GM12891 (cell line): ENCODE data around the gene KIF18A. TPM values are rescaled to one million over a fixed set of nuclear protein-coding genes. Genes with fewer than 3 reads are reported as not detected.
"Not testable (repeated sequence)": the region's sequence is repeated elsewhere in the genome, so short reads cannot be mapped to it uniquely, and the experiment has no call there.

ENCODE experiments used
- DNase-seq: peaks from one replicate; pipeline ENCODE4 v3.0.0; 2011; ENCODE audit warnings: low spot score; ENCODE audit not compliant: insufficient read length
- FAIRE-seq: peaks from 2 replicates; lab custom pipeline; 2011; peaks lifted over from hg19 to GRCh38; lab: Jason Lieb, UNC
- PAX5 ChIP-seq: IDR thresholded peaks from 2 replicates; pipeline ENCODE4 v1.6.1; 2011; ENCODE audit warnings: low read length, moderate library complexity, mild to moderate bottlenecking; ENCODE audit not compliant: insufficient read depth, severe bottlenecking
- POLR2A ChIP-seq: IDR thresholded peaks from 2 replicates; pipeline ENCODE4 v1.6.1; 2011; ENCODE audit warnings: low read depth, low read length, control low read depth
- POLR2AphosphoS5 ChIP-seq: IDR thresholded peaks from 2 replicates; pipeline ENCODE4 v1.6.1; 2011; ENCODE audit warnings: low read depth, low read length, control low read depth
- POU2F2 ChIP-seq: IDR thresholded peaks from 2 replicates; pipeline ENCODE4 v1.6.1; 2011; ENCODE audit warnings: low read depth, mild to moderate bottlenecking, control low read depth, low read length, moderate library complexity
- SPI1 ChIP-seq: IDR thresholded peaks from 2 replicates; pipeline ENCODE4 v1.6.1; 2011; ENCODE audit warnings: low read depth, low read length, control low read depth
- TAF1 ChIP-seq: IDR thresholded peaks from 2 replicates; pipeline ENCODE4 v1.6.1; 2011; ENCODE audit warnings: low read depth, low read length, control low read depth
- polyA plus RNA-seq: library from polyadenylated mRNA; unstranded; fragments of >200 nt; gene quantifications from one replicate; pipeline ENCODE4 v1.2.1, GENCODE V29; 2012; ENCODE audit warnings: low read depth, missing spikeins, inconsistent platforms; ENCODE audit not compliant: missing spikeins

KIF18A gene
- 4.7 TPM for polyA plus RNA-seq

- peak; percentile 88 for TF ChIP-seq POU2F2
- TF ChIP-seq POLR2A: peak; percentile 82
- peak; percentile 73 for TF ChIP-seq POLR2AphosphoS5
- peak; percentile 66; the same call in 1 of the 2 replicates for TF ChIP-seq TAF1
- TF ChIP-seq PAX5: peak; percentile 78
- TF ChIP-seq SPI1: no peak
- DNase-seq (peak; percentile 51), FAIRE-seq (peak; percentile 97)
Measured at GRCh38 chr11:28107750-28108618, at the start of gene KIF18A, which contains the start of gene METTL15. Gene KIF18A (minus strand): TSS chr11:28108156. CDS start chr11:28097947, 10,209 bp downstream. Gene METTL15 (plus strand): TSS chr11:28108388. CDS start chr11:28113335, 4,947 bp downstream.

GRCh38 chr11:28153586-28153985 lies 45.6 kb upstream of the KIF18A start:
- DNase-seq (no peak), FAIRE-seq (no peak)
- no peak for TF ChIP-seq POLR2AphosphoS5
- no peak for TF ChIP-seq SPI1
- TF ChIP-seq POLR2A: no peak
- TF ChIP-seq PAX5: no peak
- no peak for TF ChIP-seq TAF1
- no peak for TF ChIP-seq POU2F2

- FAIRE-seq (no peak), DNase-seq (no peak)
- TF ChIP-seq POLR2AphosphoS5: no peak
- TF ChIP-seq PAX5: no peak
- TF ChIP-seq POU2F2: no peak
- no peak for TF ChIP-seq SPI1
- no peak for TF ChIP-seq POLR2A
- TF ChIP-seq TAF1: no peak
Measured at GRCh38 chr11:28152743-28153142, 44.8 kb upstream of the KIF18A start.

- DNase-seq: no peak
- FAIRE-seq: no peak
- TF ChIP-seq SPI1 (no peak), POLR2AphosphoS5 (no peak), POU2F2 (no peak), TAF1 (no peak), POLR2A (no peak)
Measured at GRCh38 chr11:28146123-28146751, 38.3 kb upstream of the KIF18A start.

- FAIRE-seq (no peak), DNase-seq (no peak)
- no peak for TF ChIP-seq POLR2AphosphoS5
- no peak for TF ChIP-seq TAF1
- no peak for TF ChIP-seq SPI1
- TF ChIP-seq PAX5: no peak
- no peak for TF ChIP-seq POU2F2
- TF ChIP-seq POLR2A: no peak
Measured at GRCh38 chr11:28144808-28145207, 36.9 kb upstream of the KIF18A start.

- FAIRE-seq: no peak
- no peak for DNase-seq
- TF ChIP-seq POU2F2 (no peak), POLR2A (no peak), POLR2AphosphoS5 (no peak), SPI1 (no peak), TAF1 (no peak), PAX5 (no peak)
Measured at GRCh38 chr11:28142724-28143123, 34.8 kb upstream of the KIF18A start.

- no peak for DNase-seq
- TF ChIP-seq TAF1: no peak
- TF ChIP-seq PAX5: no peak
- no peak for TF ChIP-seq POU2F2
- no peak for TF ChIP-seq SPI1
- no peak for TF ChIP-seq POLR2AphosphoS5
- no peak for TF ChIP-seq POLR2A
- no peak for FAIRE-seq
Measured at GRCh38 chr11:28140689-28141455, 32.9 kb upstream of the KIF18A start.

- FAIRE-seq (no peak), DNase-seq (no peak)
- TF ChIP-seq POLR2A (no peak), POLR2AphosphoS5 (no peak), SPI1 (no peak), PAX5 (no peak), TAF1 (no peak), POU2F2 (no peak)
Measured at GRCh38 chr11:28139841-28140415, 32.0 kb upstream of the KIF18A start.

- TF ChIP-seq POLR2AphosphoS5: no peak
- TF ChIP-seq POLR2A: no peak
- no peak for TF ChIP-seq POU2F2
Measured at GRCh38 chr11:28137832-28138231, 29.9 kb upstream of the KIF18A start.

GRCh38 chr11:28137366-28137765 lies 29.4 kb upstream of the KIF18A start:
- DNase-seq (no peak), FAIRE-seq (no peak)
- TF ChIP-seq TAF1: no peak
- no peak for TF ChIP-seq PAX5
- no peak for TF ChIP-seq SPI1
- no peak for TF ChIP-seq POLR2AphosphoS5
- TF ChIP-seq POLR2A: no peak
- TF ChIP-seq POU2F2: no peak

More at GRCh38 chr11:28137832-28138231, 29.9 kb upstream of the KIF18A start:
- DNase-seq: no peak
- no peak for FAIRE-seq

- DNase-seq, FAIRE-seq: not testable (repeated sequence)
Measured at GRCh38 chr11:28136157-28136556, 28.2 kb upstream of the KIF18A start.
